HG02973 (cell line): ENCODE measurements around the gene PAX6.

Experiments used
- ATAC-seq: cut with Tn5 transposase; IDR thresholded peaks from one replicate; pipeline ENCODE4 v1.9.1; 2021; ENCODE audit warnings: moderate library complexity; ENCODE audit not compliant: unreplicated experiment

The PAX6 gene

GRCh38 chr11:31809541-31809856 lies 1.6 kb downstream of the PAX6 start:
- no peak for ATAC-seq

- ATAC-seq, result no peak
Observed at GRCh38 chr11:31808721-31809540, 2.2 kb downstream of the PAX6 start.

GRCh38 chr11:31807799-31808667 lies 3.1 kb downstream of the PAX6 start:
- ATAC-seq, result no peak

GRCh38 chr11:31806928-31807798 lies 4.0 kb downstream of the PAX6 start:
- no peak for ATAC-seq

GRCh38 chr11:31806186-31806927 lies 4.8 kb downstream of the PAX6 start:
- ATAC-seq, result no peak

GRCh38 chr11:31805629-31806185 lies 5.4 kb downstream of the PAX6 start:
- ATAC-seq, result no peak

- no peak for ATAC-seq
Observed at GRCh38 chr11:31805037-31805628, 6.0 kb downstream of the PAX6 start.

GRCh38 chr11:31804312-31805036 lies 6.6 kb downstream of the PAX6 start:
- ATAC-seq, result no peak

- no peak for ATAC-seq
Observed at GRCh38 chr11:31803813-31804311, 7.3 kb downstream of the PAX6 start.

GRCh38 chr11:31802990-31803812 lies 7.9 kb downstream of the PAX6 start:
- ATAC-seq, result no peak

GRCh38 chr11:31802609-31802989 lies 8.5 kb downstream of the PAX6 start:
- no peak for ATAC-seq

GRCh38 chr11:31802000-31802551 lies 9.0 kb downstream of the PAX6 start:
- ATAC-seq, result no peak

GRCh38 chr11:31801298-31801702 lies 9.8 kb downstream of the PAX6 start:
- no peak for ATAC-seq

- no peak for ATAC-seq
Observed at GRCh38 chr11:31800398-31801265, 10.5 kb downstream of the PAX6 start.

- ATAC-seq, result no peak
Observed at GRCh38 chr11:31799435-31800397, 11.4 kb downstream of the PAX6 start.
